ENCODE measurements around the gene CACNA1H. TPM values are rescaled to one million over a fixed set of nuclear protein-coding genes. Genes with fewer than 3 reads are reported as not detected.

Gene CACNA1H
- total RNA-seq, 4 donors from 2014 or later: 17.0 to 63.6 (median 39.5) TPM

DNA sequence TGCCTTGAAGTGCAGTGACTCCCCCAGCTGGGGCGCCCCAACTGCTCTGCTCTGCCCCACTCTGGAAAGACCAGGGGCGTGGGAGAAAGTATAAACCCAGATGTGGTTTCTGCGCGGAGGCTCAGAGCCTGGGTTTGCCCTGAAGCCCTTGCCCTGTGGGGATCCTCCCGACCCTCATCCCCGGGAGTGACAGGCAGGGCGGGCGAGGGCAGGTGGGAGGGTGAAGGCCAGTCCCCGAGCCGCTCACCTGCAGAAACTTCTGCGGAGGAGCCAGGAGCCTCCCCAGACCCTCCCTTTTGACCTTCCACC lies 106.8 kb downstream of the CACNA1H start:
- TF ChIP-seq EP300 (IDR thresholded peaks at IDR 0.05; ENCODE audit: low read depth) (no peak), POLR2A (IDR thresholded peaks at IDR 0.05) (no peak), POLR2AphosphoS5 (IDR thresholded peaks at IDR 0.05) (no peak), CTCF (IDR thresholded peaks at IDR 0.05) (no peak)
- no peaks in the 10 kb centered on the region for H3K9me3 ChIP-seq
- intact Hi-C loops (cut with DNase I; ENCODE audit: low total_unique reads): no loop called here
- no peak overlapping the region for H3K27ac ChIP-seq
- H3K4me1 ChIP-seq: peaks cover 0 to 4% (median 3%) of the 10 kb centered on the region in 4 donors
- no peak for DNase-seq
- no peak overlapping the region for H3K4me3 ChIP-seq
- no peaks in the 10 kb centered on the region for H3K36me3 ChIP-seq
- peaks cover 54% of the 10 kb centered on the region for H3K27me3 ChIP-seq
- WGBS, 2 donors (ENCODE audit: low coverage in 1 of 2): 30% methylated on average over 11 of the region's 11 CpGs; no CpG with 5 or more reads in 1 of the 2 donors
- in situ Hi-C loops (cut with MboI; ENCODE audit: low pct_ligation_motif_present in 1 of 4, low pct_unique_long_range_greater_than_20kb in 1 of 4, low sequenced_read_pairs in 3 of 4): no loop called here

- intact Hi-C loops (cut with DNase I; ENCODE audit: low total_unique reads) (no loop called here), in situ Hi-C loops (cut with MboI; ENCODE audit: low pct_ligation_motif_present in 1 of 4, low pct_unique_long_range_greater_than_20kb in 1 of 4, low sequenced_read_pairs in 3 of 4) (no loop called here)
- Histone ChIP-seq H3K36me3 (no peaks in the 10 kb centered on the region), H3K4me1 (peaks cover 0 to 4% (median 3%) of the 10 kb centered on the region in 4 donors), H3K27me3 (peaks cover 54% of the 10 kb centered on the region), H3K4me3 (no peak overlapping the region), H3K27ac (no peak overlapping the region), H3K9me3 (no peaks in the 10 kb centered on the region)
- DNase-seq: no peak
- WGBS, 2 donors (ENCODE audit: low coverage in 1 of 2): 70% methylated on average over 30 of the region's 36 CpGs; no CpG with 5 or more reads in 1 of the 2 donors
- TF ChIP-seq CTCF (IDR thresholded peaks at IDR 0.05) (no peak), POLR2AphosphoS5 (IDR thresholded peaks at IDR 0.05) (no peak), EP300 (IDR thresholded peaks at IDR 0.05; ENCODE audit: low read depth) (no peak), POLR2A (IDR thresholded peaks at IDR 0.05) (no peak)
Measured at GRCh38 chr16:1260101-1260680, 107.3 kb downstream of the CACNA1H start.

DNA sequence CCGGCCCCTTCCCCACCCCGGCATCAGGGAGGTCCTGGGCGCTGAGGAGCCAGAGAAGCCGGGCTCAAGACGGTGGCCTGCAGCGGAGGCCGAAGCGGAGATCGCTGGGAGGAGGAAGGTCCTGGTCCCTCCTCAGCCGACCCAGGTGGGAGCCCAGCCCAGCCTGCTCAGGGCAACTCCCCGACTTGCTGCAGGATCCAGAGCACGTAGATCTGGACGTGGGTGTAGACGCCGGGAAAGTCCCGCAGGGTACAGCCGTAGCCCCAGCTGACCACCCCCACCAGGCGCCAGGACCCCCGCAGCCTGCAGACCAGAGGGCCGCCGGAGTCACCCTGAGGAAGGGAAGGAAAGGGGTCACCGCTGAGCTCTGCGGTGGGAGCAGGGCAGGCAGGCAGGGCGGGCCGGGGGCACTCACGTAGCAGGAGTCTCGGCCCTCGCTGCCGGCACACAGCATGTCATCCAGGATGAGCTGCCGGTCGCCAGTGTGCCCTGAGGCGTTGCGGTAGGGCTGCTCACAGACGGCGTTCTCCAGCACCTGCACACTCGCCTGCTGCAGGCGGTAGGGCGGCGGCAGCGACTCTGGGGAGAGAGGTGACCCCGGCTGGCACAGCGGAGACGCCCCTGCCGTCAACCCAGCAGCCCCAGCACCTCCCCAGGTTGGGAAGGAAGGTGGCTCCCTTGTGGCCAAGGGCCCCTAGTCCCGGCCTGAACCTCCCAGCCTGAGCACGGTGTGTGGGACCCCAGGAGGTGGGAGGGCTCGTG lies 108.4 kb downstream of the CACNA1H start:
- H3K27me3 ChIP-seq: peaks cover 54% of the 10 kb centered on the region
- WGBS, 2 donors (ENCODE audit: low coverage in 1 of 2): 17% methylated on average over 37 of the region's 47 CpGs; no CpG with 5 or more reads in 1 of the 2 donors

More for the DNA sequence above, 108.4 kb downstream of the CACNA1H start:
- intact Hi-C loops (cut with DNase I; ENCODE audit: low total_unique reads): no loop called here
- no peak for DNase-seq
- H3K36me3 ChIP-seq: no peaks in the 10 kb centered on the region
- no peaks in the 10 kb centered on the region for H3K9me3 ChIP-seq
- in situ Hi-C loops (cut with MboI; ENCODE audit: low pct_ligation_motif_present in 1 of 4, low pct_unique_long_range_greater_than_20kb in 1 of 4, low sequenced_read_pairs in 3 of 4): no loop called here
- no peak overlapping the region for H3K4me3 ChIP-seq
- peaks cover 0 to 4% (median 3%) of the 10 kb centered on the region in 4 donors for H3K4me1 ChIP-seq
- TF ChIP-seq POLR2AphosphoS5 (IDR thresholded peaks at IDR 0.05): no peak
- no peak for TF ChIP-seq POLR2A (IDR thresholded peaks at IDR 0.05)
- TF ChIP-seq EP300 (IDR thresholded peaks at IDR 0.05; ENCODE audit: low read depth): no peak
- TF ChIP-seq CTCF (IDR thresholded peaks at IDR 0.05): no peak
- no peak overlapping the region for H3K27ac ChIP-seq
